CD4-positive, alpha-beta T cell treated with Interleukin-17A for 4 hours (primary cell): Measurements from ENCODE around the gene NUDT13.

Source experiments
- DNase-seq: peaks from one replicate; pipeline ENCODE4 v3.0.0-alpha.2; 2020; ENCODE audit warnings: mixed read lengths

NUDT13 gene

DNA sequence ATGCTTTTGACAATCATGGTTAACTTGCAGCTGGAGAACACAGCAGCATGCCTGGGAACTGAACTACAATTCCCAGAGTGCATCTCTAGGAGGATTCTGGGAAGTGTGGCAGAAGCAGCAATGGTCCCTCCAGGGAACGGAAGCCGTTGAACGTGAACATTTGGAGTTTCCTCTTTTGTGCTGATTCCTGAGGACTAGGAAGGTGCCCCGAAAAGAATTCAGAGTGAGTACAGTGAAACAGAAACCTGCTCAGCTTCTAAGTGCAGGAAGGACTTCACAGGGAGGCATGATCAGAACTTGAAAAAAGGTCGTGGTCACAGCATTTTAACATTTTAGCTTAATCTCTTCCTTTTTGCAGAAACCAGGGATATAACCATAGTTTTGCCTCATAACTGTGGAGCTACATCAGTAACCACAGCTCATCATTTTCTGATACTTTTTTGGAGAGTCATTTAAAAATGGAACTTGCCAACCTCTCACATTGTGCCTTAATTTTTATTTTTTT is at the start of gene NUDT13:
NUDT13 (plus strand) TSS at position 111 of the 505 bp plus-strand sequence. CDS start 3,911 bp downstream, outside the sequence.
- peak; percentile 64 for DNase-seq

DNA sequence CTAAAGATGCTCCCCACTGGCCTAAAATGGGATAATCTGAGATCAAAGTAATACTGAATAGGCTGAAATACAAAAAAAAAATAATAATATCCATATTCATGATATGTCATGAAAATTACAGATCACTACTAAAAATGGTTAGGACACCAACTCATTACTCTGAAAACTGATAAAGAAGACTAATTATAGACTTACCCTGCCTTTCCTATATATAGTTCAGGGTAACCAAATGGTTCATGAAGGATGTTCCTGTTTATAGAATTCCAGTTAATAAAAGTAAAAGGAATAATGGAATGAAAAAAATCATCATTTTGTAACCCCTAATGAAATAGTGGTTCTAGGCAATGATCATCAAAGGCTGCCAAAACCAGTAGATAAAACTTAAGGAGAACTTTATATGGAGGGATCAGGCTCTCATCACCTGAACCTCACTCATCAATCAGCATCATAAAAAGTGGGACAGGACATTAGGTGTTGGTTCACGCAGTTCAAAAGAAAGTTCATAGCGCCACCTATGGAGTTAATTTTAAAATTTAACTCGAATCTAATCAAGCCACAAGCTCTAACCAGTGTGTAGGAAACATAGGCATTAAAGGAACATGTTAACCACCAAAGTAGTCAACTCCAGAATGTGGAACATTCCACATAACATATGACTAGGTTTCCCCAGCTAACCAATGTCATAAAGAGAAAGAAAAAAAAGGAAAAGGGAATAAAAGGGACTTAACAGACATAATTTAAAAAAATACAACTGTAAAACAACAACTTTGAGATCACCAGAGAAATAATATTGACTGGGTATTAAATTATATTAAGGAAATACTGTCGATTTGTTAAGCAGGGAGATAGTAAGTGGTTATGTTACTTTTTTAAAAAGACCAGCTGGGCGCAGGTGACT is 49.3 kb upstream of the NUDT13 start:
- no peak for DNase-seq

DNA sequence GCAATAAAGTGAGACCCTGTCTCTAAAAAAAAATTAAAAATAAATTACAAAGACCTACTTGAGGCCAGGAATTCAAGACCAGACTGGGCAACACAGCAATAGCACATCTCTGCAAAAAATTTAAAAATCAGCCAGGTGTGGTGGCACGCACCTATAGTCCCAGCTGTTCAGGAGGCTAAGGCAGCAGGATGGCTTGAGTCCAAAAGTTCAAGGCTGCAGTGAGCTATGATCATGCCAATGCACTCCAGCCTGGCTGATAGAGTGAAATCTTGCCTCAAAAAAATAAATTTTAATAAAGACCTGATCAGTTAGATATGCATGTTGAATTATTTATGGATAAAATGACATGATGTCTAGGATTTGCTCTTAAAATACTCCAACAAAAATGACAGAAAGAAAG is 48.5 kb upstream of the NUDT13 start:
- no peak for DNase-seq

DNA sequence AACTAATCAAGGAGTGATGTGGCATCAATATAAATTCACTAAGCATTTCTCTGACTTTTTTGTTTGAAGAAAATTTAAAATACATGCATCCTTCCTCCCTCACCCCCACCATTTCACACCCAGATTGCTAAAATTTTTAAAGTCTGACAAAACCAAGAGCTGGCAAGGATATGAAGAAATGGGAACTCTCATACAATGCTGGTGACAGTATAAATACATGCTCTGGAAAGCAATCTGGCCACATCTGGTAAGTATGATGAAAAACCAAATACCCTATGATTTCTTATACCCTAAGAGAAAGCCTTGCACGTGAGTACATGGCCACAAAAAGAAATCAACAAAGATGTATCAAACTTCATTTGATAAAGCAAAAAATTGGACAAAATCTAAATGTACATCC is 44.8 kb upstream of the NUDT13 start:
- no peak for DNase-seq

DNA sequence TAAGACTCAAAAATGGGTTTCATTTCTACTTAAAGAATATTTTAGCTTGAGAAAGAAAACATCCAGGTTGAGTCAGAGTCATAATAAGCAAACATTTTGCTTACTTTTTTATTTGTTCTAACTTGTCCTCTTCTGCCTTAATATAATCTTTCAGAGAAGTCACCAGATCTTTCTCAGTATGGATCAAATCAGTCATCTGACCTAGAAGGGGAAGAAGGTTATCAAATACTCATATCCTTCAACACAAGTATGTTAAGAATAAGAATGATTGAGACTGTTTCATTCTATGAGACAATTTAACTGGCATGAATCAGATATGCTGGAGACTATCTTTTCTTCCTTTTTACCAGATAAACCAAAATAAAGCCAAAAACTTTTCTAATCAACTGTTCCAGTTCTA is 36.6 kb upstream of the NUDT13 start:
- DNase-seq: no peak

DNA sequence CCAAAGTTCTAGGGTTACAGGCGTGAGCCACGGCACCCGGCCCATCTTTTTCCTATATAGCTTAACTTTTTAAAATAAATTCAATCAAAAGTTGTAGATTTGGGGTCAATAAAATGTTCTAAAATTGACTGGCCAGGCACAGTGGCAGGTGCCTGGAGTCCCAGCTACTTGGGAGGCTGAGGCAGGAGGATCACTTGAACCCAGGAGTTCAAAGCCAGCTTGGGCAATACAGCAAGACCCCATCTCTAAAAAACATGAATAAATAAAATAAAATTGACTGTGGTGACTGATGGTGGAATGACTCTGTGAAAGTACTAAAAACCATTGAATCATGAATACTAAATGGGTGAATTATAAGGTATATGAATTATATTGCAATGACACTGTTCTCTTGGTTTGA is 34.4 kb upstream of the NUDT13 start:
- no peak for DNase-seq

DNA sequence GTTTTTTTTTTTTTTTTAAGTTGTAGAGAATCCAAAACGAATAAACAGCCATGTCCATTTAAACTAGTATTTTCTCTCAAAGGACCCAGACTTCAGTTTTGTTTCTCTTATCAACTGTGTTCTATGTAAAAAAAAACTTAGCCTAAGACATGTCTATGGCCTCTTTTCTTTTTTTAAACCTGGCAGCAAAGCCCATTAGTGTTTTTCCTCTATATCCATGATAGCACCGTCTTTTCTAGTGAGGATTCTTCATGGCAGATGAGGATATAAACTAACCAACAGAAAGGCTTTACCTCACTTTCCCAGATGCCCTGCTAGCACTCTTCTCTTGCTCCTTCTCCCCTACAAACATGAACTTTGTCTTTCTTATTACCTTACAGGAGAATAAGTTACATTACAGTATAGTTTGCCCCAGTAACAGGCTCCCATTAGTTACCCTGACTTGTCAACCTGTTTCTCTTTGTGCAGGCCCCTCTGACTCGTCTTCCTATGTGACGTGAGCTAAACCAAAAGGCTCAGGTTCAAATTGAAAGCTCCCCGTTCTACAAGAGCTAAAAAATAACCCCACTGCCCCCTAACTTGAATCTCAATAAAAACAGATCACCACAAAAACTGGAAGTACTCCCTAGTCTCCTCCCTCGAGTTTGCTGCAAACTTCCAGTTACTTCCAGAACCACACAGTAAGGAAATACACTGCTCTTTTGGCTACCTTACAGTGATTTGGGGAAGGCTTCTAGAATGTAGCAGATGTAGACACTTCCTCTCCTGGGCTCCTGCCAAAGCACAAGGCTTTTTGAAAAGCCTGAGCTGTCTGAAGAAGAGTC is 33.7 kb upstream of the NUDT13 start:
- no peak for DNase-seq

DNA sequence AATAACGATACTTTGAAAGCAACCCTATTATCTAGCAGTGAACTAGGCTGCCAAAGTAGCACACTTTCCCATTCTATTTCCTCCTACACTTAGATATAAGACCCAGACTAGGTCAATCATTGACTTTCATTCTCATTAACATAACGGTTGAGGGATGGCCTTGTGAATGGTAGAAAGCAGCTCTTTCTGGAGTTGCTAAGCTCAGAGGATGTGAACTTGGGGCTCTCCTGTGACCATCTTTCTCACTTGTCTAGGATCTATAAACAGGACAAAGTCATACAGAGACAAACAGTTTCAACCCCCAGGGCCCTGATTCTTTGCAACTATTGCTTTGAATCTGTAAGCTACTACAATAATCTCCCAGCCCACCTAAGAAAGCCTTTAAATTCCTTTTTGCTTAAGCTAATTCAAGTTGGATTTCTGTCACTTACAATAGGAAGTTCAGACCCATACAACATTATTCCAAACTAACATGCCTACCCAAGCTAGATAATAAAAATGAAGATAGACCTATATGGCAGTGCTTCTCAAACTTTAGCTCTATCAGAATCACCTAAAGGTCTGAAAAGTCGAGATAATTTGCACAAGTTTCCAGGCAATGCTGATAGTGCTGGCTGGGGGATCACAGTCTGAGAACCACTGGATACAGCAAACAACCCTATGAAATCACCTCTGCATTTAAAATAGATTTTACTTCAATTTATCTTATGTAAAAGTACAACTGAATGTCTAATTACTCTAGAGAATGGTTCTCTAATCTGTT is 30.3 kb upstream of the NUDT13 start:
- no peak for DNase-seq

DNA sequence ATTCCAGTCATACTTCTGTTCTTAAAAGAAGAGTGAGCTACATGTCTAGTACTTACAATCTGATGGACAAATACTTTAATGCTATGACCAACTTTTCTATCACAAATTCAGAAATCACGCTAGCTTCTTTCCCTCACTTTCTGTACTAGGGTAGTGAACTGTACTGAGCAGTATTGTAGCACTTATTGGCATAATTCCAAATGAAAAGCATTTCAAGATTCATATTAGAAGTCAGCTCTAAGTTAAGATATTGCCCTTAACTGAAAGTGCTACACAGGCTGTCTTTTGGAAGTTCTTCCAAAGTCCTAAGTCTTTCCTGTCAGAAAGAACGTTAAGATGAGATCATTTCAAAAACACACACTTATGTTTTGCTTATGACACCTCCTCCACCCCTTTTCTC is 27.0 kb upstream of the NUDT13 start:
- DNase-seq: no peak

DNA sequence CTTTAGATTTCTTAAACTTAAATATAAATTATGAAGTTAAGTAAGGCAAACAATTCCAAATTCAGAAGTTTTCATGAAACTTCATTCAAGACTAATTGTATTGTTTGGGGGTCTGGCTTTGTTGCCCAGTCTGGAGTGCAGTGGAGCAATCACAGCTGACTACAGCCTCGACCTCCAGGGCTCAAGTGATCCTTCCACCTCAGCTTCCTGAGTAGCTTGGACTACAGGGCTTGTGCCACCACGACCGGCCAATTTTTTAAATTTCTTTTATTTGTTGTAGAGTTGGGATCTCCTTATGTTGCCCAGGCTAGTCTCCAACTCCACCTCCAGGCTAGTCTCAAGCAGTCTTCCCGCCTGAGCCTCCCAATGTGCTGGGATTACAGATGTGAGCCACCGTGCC is 26.0 kb upstream of the NUDT13 start:
- DNase-seq: no peak

DNA sequence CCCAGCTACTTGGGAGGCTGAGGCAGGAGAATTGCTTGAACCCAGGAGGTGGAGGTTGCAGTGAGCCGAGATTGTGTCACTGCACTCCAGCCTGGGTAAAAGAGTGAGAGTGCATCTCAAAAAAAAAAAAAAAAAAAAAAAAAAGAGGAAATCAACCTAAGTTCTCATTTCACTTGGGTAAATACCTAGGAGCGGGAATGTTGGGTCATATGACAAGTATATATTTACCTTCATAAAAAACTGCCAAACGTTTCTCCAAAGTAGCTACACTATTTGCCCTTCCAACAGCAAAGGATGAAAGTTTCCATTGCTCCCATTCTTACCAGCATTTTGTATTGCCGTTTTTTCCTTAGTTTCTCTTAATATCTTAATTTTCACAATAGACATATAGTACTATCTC is 23.4 kb upstream of the NUDT13 start:
- DNase-seq: no peak

DNA sequence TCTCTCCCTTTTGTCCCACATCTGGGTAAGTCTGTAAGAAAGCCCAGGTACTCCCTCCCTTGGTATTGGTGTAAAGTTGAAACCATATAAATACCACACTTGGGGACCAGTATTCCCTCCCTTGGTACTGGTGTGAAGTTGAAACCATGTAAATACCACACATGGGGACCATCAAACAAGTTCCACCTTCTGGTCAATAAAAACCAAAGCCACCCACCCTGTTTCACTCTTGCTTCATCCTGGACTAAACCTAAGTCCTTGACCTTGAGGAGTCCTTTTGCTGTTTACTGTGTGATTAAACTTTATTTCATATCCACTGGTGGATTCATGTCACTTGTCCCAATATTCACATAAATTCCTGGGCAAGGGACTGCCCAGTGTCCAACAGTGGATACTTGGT is 22.0 kb upstream of the NUDT13 start:
- no peak for DNase-seq

DNA sequence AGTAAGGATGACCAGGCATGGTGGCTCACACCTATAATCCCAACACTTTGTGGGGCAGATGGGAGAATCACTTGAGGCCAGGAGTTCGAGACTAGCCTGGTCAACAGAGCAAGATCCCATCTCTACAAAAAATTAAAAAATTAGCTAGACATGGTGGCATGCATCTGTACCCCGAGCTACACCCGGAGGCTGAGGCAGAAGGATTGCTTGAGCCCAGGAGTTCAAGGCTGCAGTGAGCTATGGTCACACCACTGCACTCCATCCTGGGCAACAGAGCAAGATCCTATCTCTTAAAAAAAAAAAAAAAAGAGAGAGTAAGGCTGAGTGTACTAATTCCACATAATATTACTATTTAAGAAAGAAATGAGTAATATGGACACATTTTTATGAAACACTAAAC is 17.4 kb upstream of the NUDT13 start:
- no peak for DNase-seq

DNA sequence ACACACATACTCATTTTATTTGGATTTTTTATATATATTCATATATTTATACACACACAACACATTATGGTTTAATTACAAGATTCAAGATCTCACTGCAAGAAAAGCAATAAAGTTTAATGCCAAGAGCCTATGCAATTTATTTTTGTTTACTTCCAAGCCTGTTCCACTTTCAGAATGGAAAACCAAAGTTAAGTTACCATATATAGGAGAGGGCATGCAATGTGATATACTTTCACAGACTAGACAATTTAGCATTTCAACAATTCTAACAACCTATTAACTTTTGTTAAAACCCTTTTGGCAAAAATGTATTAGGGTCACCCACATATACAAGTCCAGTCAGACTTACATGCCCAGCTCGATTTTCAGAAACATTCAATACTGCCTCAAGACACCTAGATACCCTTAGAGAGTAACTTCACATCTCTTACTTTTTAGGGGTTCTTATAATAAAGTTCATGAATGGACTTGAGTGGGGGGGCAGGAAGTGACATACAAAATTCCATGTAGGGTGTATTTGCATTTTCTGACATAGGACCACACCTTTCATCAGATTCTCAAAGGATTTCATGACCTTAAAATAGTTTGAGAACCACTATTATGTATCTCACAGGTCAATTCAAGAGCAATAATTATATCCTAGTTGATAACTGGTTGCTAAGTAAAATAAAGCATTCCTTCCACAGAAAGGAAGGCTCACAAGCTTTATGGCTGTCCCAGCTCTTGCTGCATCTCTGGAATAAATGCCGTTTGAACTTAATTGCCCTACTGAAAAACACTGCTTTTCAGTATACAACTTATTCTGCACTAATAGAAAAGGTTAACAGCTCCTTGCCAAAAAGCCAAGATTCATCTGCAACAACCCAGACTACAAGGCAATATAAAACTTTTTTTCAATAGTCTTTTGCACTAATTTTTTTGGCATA is 16.1 kb upstream of the NUDT13 start:
- DNase-seq: no peak

DNA sequence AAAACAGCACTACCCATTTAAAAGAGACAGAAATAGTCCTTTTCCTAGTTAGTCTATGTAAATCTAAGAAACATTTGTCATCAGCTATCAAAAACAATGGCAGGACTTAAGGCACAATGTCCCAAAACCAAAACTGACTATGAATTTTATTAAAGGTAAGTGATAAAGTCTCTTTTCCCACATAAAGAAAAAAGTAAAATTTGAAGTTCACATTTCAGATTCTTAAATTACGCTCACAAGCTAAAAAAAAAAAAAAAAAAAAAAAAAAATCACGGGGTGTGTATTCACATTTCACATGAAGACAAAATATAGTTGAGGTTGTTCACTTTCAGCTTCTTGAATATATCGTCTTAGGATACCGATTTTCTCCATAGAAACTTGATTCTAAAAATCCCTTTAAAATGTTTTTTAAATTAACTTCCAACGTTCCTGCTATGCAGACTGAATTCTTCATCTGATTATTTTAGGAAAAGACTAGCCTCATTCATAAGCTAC is 15.2 kb upstream of the NUDT13 start:
- DNase-seq: no peak

DNA sequence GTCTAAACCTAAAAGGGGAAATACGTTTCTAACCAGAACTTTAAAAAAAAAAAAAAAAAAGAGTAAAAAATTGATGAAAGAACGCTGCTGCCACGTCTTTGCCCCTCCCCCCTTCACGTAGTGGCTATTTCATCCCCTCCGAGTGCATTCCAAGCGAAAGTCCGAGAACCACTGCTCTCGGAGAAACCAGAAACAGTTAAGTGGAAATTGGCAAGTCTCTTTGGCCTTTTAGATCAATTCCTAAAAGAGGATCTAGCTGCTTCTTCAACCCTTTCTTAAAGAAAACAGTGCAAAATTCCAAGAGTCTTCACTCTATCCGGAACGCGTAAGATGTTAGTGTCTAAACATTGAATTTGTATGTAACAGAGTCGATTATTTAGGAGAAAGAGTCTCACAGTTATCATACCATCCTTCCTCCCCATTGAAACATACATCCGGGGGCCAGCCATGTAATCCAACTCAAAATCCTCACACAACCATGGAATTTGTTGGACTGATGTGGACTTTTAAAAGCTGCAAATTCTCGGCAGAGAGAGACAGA is 14.7 kb upstream of the NUDT13 start:
- peak; percentile 37 for DNase-seq

DNA sequence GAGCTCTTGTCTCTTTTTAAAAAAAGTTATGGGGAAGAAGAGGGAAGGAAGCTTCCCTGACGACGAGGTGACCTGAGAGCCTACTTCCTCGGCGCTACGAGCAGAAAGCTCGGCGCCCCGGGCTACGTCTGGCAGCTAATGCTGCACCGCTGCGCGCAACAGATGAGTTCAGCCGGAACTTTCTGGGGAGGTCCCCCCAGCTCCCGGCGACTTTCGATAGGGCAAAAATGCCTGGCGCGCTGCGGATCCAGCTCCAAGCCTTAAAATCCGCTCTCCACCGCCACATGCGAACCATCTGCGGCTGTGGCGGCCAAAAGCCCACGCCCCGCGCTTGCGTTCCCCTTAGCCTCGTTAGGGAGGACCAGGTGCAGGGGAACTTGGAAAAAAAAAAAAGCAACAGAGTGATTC is 14.2 kb upstream of the NUDT13 start:
- DNase-seq: peak; percentile 76

DNA sequence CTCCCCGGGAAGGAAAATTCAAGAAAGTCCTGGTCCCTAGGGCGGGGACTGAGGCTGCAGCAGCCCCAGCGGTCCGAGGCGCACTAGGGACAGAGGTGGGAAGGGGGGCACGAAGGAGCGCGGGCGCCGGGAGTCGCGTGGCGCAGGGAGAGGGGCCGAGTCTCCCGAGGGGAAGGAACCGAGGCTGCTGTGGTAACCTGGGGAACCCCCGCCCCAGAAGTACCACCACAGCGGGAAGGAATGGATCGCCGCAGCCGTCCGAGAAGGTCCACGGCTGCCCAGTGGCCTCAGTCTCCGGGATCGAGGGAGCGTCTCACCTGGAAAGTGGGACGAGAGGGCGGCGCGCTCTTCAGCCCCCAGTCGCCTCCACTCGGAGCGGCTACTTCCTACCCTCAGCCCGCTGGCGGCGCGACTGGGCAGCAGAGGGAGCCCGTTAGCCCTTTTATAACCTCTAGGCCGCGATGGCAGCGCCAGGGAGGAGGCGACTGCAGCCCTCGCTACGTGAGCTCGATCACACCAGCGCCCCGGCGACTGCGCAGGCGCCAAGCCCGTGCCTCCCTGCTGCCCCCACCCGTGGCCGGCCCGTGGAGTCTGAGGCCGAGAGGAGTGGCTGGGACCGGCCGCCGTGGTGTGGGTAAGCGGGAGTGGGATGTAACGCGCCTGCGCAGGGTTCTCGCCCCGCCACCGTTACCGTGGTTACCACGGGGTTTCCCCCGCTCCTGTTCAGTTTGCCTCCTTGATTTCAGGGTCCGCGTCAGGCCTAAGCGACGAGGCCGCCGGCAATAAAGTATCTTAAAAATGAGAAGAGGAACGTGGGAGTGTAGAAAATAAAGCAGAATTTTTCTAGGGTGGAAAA is 13.6 kb upstream of the NUDT13 start, which contains the start of gene P4HA1:
P4HA1 (minus strand) TSS at position 418 of the 856 bp plus-strand sequence. CDS start 21,983 bp downstream, outside the sequence.
- DNase-seq: peak; percentile 99

DNA sequence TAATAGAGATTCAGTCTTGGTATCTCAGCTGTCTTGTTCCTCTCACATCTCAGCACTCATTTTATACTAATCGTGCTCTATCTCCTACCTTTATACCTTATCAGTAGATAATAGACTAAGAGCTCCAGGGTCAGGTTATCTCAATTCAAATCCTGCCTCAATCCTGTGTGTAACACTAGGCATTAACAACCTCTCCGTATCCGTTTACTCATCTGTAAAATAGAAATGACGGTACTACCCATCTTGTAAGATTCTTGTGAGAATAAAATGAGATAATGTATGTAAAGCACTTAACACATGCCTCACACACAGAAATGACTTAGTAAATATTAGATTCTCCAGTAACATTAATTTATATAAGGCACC is 13.0 kb upstream of the NUDT13 start:
- DNase-seq: no peak

DNA sequence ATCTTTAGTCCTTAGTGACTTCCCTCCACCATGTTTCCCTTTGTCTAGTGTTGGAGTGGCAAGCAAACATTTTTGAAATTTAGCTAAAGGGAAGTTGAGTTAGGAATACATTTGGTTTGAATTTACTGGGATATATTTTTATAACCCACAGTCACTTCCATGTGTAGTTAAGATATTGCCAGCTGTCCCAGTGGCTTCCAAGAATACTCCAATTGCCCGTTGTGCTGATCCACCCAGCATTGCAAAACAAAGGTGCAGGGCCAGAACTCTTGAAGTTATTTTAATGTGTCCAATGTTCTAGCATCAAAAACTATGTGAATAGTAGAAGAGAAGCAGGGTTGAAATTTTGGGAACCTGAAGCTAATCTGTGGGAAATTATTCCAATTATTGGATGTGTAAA is 11.1 kb upstream of the NUDT13 start:
- no peak for DNase-seq
